SH-SY5Y (cell line): Measurements from ENCODE around the gene GPR161.

Source experiments
- GATA2 ChIP-seq: IDR thresholded peaks from 2 replicates; pipeline ENCODE4 v1.6.1; 2011; ENCODE audit warnings: mild to moderate bottlenecking, low read depth, low read length
- GATA3 ChIP-seq: IDR thresholded peaks from 2 replicates; pipeline ENCODE4 v1.6.1; 2011; ENCODE audit warnings: low read depth, mild to moderate bottlenecking, low read length, moderate library complexity

GRCh38 chr1:168164771-168165170 is 28.0 kb upstream of the GPR161 start:
- TF ChIP-seq GATA2 (no peak), GATA3 (no peak)
